ENCODE measurements around the gene ASIC2. TPM values are rescaled to one million over a fixed set of nuclear protein-coding genes. Genes with fewer than 3 reads are reported as not detected.
"Not testable (repeated sequence)": the region's sequence is repeated elsewhere in the genome, so short reads cannot be mapped to it uniquely, and the experiment has no call there.

Gene ASIC2
- total and polyA plus RNA-seq, 2 donors (not counting 1 experiment from before 2014, with no cell fraction given), result not detected

GRCh38 chr17:32970281-32970680, 322.8 kb downstream of the ASIC2 start:
- Mint-ChIP-seq H3K4me1 (no peaks in the 10 kb centered on the region), H3K27me3 (peaks cover 15% of the 10 kb centered on the region), H3K27ac (no peak overlapping the region), H3K4me3 (no peak overlapping the region), H3K9me3 (ENCODE audit: insufficient read depth) (no peaks in the 10 kb centered on the region)
- no CpG with 5 or more reads among the region's 3 CpGs for WGBS (ENCODE audit: insufficient coverage)
- Histone ChIP-seq H3K9ac (ENCODE audit: low read length) (no peak overlapping the region), H3K27ac (ENCODE audit: low read length in 2 of 2) (no peak overlapping the region), H2AFZ (ENCODE audit: insufficient read depth, low read depth, low read length, poor library complexity, severe bottlenecking) (no peak overlapping the region), H3K4me3 (ENCODE audit: control extremely low read depth in 1 of 5, extremely low read depth in 1 of 5, insufficient read depth in 1 of 5, low read depth in 2 of 5, low read length in 4 of 5) (no peak overlapping the region), H3K4me2 (replicated peaks; ENCODE audit: low read depth, low read length, poor library complexity, severe bottlenecking) (no peak overlapping the region), H3K4me1 (ENCODE audit: control insufficient read depth in 2 of 2, insufficient read depth in 2 of 2, low read length in 2 of 2) (no peaks in the 10 kb centered on the region), H3K36me3 (replicated peaks in 1 of 2; ENCODE audit: control extremely low read depth in 1 of 2, control insufficient read depth in 1 of 2, extremely low read depth in 1 of 2, insufficient read depth in 2 of 2, low read length in 1 of 2) (no peaks in the 10 kb centered on the region), H3K27me3 (replicated peaks in 1 of 4; ENCODE audit: control extremely low read depth in 1 of 4, control insufficient read depth in 3 of 4, insufficient read depth in 4 of 4, low read length in 3 of 4) (no peaks in the 10 kb centered on the region), H3K9me3 (ENCODE audit: control extremely low read depth in 1 of 3, control insufficient read depth in 2 of 3, insufficient read depth in 1 of 3, low read length in 2 of 3) (peaks cover 0 to 4% (median 3%) of the 10 kb centered on the region in 3 donors), H3K79me2 (ENCODE audit: control insufficient read depth, insufficient read depth, low read length) (no peaks in the 10 kb centered on the region), H4K20me1 (ENCODE audit: control insufficient read depth, insufficient read depth, low read length, poor library complexity, severe bottlenecking) (no peaks in the 10 kb centered on the region)
- no peak for DNase-seq
- TF ChIP-seq EZH2 (IDR thresholded peaks at IDR 0.05; ENCODE audit: borderline replicate concordance, insufficient read depth, low read depth, low read length, poor library complexity, severe bottlenecking), result no peak
- no peak for TF ChIP-seq CTCF (IDR thresholded peaks at IDR 0.05)
- intact Hi-C loops (cut with micrococcal nuclease), result no loop called here
- ChIA-PET CTCF (no interaction called here), POLR2A (no interaction called here)
- no peak for ATAC-seq (ENCODE audit: low read depth)

- POLR2A ChIA-PET; H3K9ac ChIP-seq (ENCODE audit: low read length); H3K4me3 ChIP-seq (ENCODE audit: control extremely low read depth in 1 of 5, extremely low read depth in 1 of 5, insufficient read depth in 1 of 5, low read depth in 2 of 5, low read length in 4 of 5); H3K36me3 ChIP-seq (replicated peaks in 1 of 2; ENCODE audit: control extremely low read depth in 1 of 2, control insufficient read depth in 1 of 2, extremely low read depth in 1 of 2, insufficient read depth in 2 of 2, low read length in 1 of 2); H2AFZ ChIP-seq (ENCODE audit: insufficient read depth, low read depth, low read length, poor library complexity, severe bottlenecking); H3K9me3 Mint-ChIP-seq (ENCODE audit: insufficient read depth); H3K4me3 Mint-ChIP-seq; CTCF ChIA-PET; DNase-seq; ATAC-seq (ENCODE audit: low read depth); H3K9me3 ChIP-seq (ENCODE audit: control extremely low read depth in 1 of 3, control insufficient read depth in 2 of 3, insufficient read depth in 1 of 3, low read length in 2 of 3); H3K27ac ChIP-seq (ENCODE audit: low read length in 2 of 2); intact Hi-C loops (cut with micrococcal nuclease); H3K4me2 ChIP-seq (replicated peaks; ENCODE audit: low read depth, low read length, poor library complexity, severe bottlenecking); H3K27ac Mint-ChIP-seq; H3K4me1 Mint-ChIP-seq; H4K20me1 ChIP-seq (ENCODE audit: control insufficient read depth, insufficient read depth, low read length, poor library complexity, severe bottlenecking); H3K79me2 ChIP-seq (ENCODE audit: control insufficient read depth, insufficient read depth, low read length); H3K4me1 ChIP-seq (ENCODE audit: control insufficient read depth in 2 of 2, insufficient read depth in 2 of 2, low read length in 2 of 2); H3K27me3 ChIP-seq (replicated peaks in 1 of 4; ENCODE audit: control extremely low read depth in 1 of 4, control insufficient read depth in 3 of 4, insufficient read depth in 4 of 4, low read length in 3 of 4): not testable (repeated sequence)
- H3K27me3 Mint-ChIP-seq, result peaks cover 17% of the 10 kb centered on the region
- no CpG with 5 or more reads among the region's 4 CpGs for WGBS (ENCODE audit: insufficient coverage)
These were observed 323.9 kb downstream of the ASIC2 start for GRCh38 chr17:32969231-32969630.
